Neural cell (in vitro differentiated cells): ENCODE measurements around the gene STH.

Experiments
- CTCF ChIP-seq: fragments of 450-650 bp; IDR thresholded peaks from 2 replicates; pipeline ENCODE4 v1.5.1; 2014; ENCODE audit warnings: antibody characterized with exemption, mild to moderate bottlenecking, moderate library complexity; ENCODE audit not compliant: poor library complexity, severe bottlenecking
- EP300 ChIP-seq: fragments of 450-650 bp; conservative IDR thresholded peaks from 2 replicates; pipeline ENCODE4 v1.6.1; 2014; ENCODE audit warnings: antibody characterized with exemption, mild to moderate bottlenecking, moderate library complexity; ENCODE audit not compliant: poor library complexity, severe bottlenecking
- EZH2 ChIP-seq: fragments of 200-600, 300-800 bp; shearing (Covaris generic), sonication (generic); IDR thresholded peaks from 2 replicates; pipeline ENCODE4 v1.6.1; 2014; ENCODE audit warnings: antibody characterized with exemption, low read length, borderline replicate concordance, mild to moderate bottlenecking; ENCODE audit not compliant: insufficient read depth, poor library complexity, severe bottlenecking
- POLR2AphosphoS5 ChIP-seq: IDR thresholded peaks from 2 replicates; pipeline ENCODE4 v1.6.1; 2012
- REST ChIP-seq: IDR thresholded peaks from 2 replicates; pipeline ENCODE4 v1.6.1; 2012; ENCODE audit warnings: borderline replicate concordance
- SMC3 ChIP-seq: fragments of 450-650 bp; conservative IDR thresholded peaks from 2 replicates; pipeline ENCODE4 v1.6.1; 2014; ENCODE audit warnings: antibody characterized with exemption, mild to moderate bottlenecking, moderate library complexity; ENCODE audit not compliant: poor library complexity

GRCh38 chr17:45950888-45951287 lies 48.2 kb upstream of the STH start:
- no peak for TF ChIP-seq CTCF
- no peak for TF ChIP-seq REST
- no peak for TF ChIP-seq EP300
- no peak for TF ChIP-seq POLR2AphosphoS5
- no peak for TF ChIP-seq EZH2
- TF ChIP-seq SMC3 = no peak
